Karpas-422 (cell line): ENCODE measurements around the gene RIMBP2. TPM values are rescaled to one million over a fixed set of nuclear protein-coding genes. Genes with fewer than 3 reads are reported as not detected.

Experiments
- DNase-seq: peaks from one replicate; pipeline ENCODE4 v3.0.0-alpha.2; 2015
- H2AFZ ChIP-seq: fragments of 200-600 bp; sonication (generic); 2 replicates; pipeline ENCODE4 v1.6.1; 2014; ENCODE audit warnings: antibody characterized with exemption, low read length, mixed read lengths
- H3K27ac ChIP-seq: fragments of 200-600 bp; sonication (generic); 2 replicates; pipeline ENCODE4 v1.5.1; 2014; ENCODE audit warnings: mild to moderate bottlenecking, low read length, moderate library complexity
- H3K27me3 ChIP-seq: fragments of 200-600 bp; sonication (generic); 2 replicates; pipeline ENCODE4 v1.6.1; 2014; ENCODE audit warnings: low read length, mixed read lengths
- H3K36me3 ChIP-seq: fragments of 200-600 bp; sonication (generic); 2 replicates; pipeline ENCODE4 v1.6.1; 2014; ENCODE audit warnings: low read length, mixed read lengths; ENCODE audit not compliant: insufficient read depth
- H3K4me1 ChIP-seq: fragments of 200-600 bp; sonication (generic); 2 replicates; pipeline ENCODE4 v1.6.1; 2014; ENCODE audit warnings: mild to moderate bottlenecking, low read length, mixed read lengths
- H3K4me2 ChIP-seq: fragments of 200-600 bp; sonication (generic); 2 replicates; pipeline ENCODE4 v1.6.1; 2014; ENCODE audit warnings: low read length, low read depth, mild to moderate bottlenecking; ENCODE audit not compliant: poor library complexity, severe bottlenecking
- H3K4me3 ChIP-seq: fragments of 200-600 bp; sonication (generic); 2 replicates; pipeline ENCODE4 v1.5.1; 2014; ENCODE audit warnings: mild to moderate bottlenecking, antibody characterized with exemption, low read length, mixed read lengths
- H3K79me2 ChIP-seq: fragments of 200-600 bp; sonication (generic); 2 replicates; pipeline ENCODE4 v1.6.1; 2014; ENCODE audit warnings: mild to moderate bottlenecking, low read length, mixed read lengths
- H3K9ac ChIP-seq: fragments of 200-600 bp; sonication (generic); 2 replicates; pipeline ENCODE4 v1.6.0; 2014; ENCODE audit warnings: low read length
- H3K9me2 ChIP-seq: fragments of 200-600 bp; sonication (generic), shearing (Covaris generic); replicated peaks from 2 replicates; pipeline ENCODE4 v1.6.0; 2014; ENCODE audit warnings: mild to moderate bottlenecking, low read length, moderate library complexity; ENCODE audit not compliant: insufficient read depth
- H3K9me3 ChIP-seq: fragments of 300-700, 200-600 bp; sonication (generic); 2 replicates; pipeline ENCODE4 v1.6.1; 2014; ENCODE audit warnings: low read length, mixed read lengths
- H4K20me1 ChIP-seq: fragments of 200-600 bp; sonication (generic); 2 replicates; pipeline ENCODE4 v1.6.1; 2014; ENCODE audit warnings: mild to moderate bottlenecking, antibody characterized with exemption, low read length, low read depth; ENCODE audit not compliant: insufficient read depth
- total RNA-seq: library from RNA; depleted of rRNA; stranded (reverse); fragments of >200 nt; shearing (Covaris generic); gene quantifications from 2 replicates; pipeline ENCODE4 v1.2.3, GENCODE V29; 2014; ENCODE audit warnings: low replicate concordance

The RIMBP2 gene
- total RNA-seq, 1 experiment from 2014 or later = not detected

GRCh38 chr12:130614530-130614905 is 101.6 kb downstream of the RIMBP2 start:
- Histone ChIP-seq H3K4me1 (no peaks in the 10 kb centered on the region), H3K4me3 (no peak overlapping the region), H3K9me3 (no peaks in the 10 kb centered on the region), H3K9ac (no peak overlapping the region), H4K20me1 (no peaks in the 10 kb centered on the region), H3K9me2 (no peaks in the 10 kb centered on the region), H2AFZ (no peak overlapping the region), H3K4me2 (no peak overlapping the region), H3K79me2 (no peaks in the 10 kb centered on the region), H3K27ac (no peak overlapping the region), H3K36me3 (no peaks in the 10 kb centered on the region), H3K27me3 (no peaks in the 10 kb centered on the region)
- DNase-seq = no peak

DNA sequence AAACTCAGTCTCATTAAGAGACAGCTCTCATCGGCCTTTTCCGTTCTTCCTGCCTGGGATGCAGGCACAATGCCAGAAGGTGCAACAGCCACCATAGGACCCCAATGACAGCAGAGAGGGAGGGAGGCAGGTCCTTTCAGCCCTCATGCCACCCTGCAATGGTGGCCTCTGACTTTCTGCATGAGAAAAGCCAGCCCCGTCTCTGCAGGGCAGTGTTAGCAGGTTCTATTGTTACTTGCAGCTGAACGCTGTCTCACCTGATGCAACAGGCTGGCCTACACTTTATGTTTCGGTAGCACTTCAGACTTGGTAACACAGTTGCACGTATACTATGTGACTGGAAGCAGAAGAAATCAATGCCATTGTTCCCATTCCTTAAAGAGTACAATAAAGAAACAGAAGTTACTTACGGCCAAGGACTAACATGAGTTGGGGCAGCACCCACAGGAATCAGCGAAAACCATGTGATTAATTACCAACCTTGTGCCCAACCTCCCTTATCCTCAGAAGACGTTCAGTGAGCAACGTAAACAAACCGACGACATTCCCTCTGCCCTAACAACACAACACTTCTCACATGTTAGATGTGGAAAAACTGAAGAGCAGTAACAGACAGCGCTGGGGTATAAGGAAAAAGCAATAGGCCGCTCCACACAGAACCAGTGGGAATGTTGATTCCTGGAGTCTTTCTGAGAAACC is 102.1 kb downstream of the RIMBP2 start:
- H3K4me3 ChIP-seq = no peak overlapping the region
- no peak overlapping the region for H3K9ac ChIP-seq
- no peaks in the 10 kb centered on the region for H3K79me2 ChIP-seq
- DNase-seq = no peak
- H3K9me2 ChIP-seq = no peaks in the 10 kb centered on the region
- no peaks in the 10 kb centered on the region for H4K20me1 ChIP-seq
- H2AFZ ChIP-seq = no peak overlapping the region
- no peak overlapping the region for H3K27ac ChIP-seq
- no peak overlapping the region for H3K4me2 ChIP-seq
- H3K9me3 ChIP-seq = no peaks in the 10 kb centered on the region
- H3K27me3 ChIP-seq = no peaks in the 10 kb centered on the region
- no peaks in the 10 kb centered on the region for H3K36me3 ChIP-seq
- no peaks in the 10 kb centered on the region for H3K4me1 ChIP-seq

- no peak overlapping the region for H3K27ac ChIP-seq
- no peaks in the 10 kb centered on the region for H4K20me1 ChIP-seq
- no peaks in the 10 kb centered on the region for H3K9me2 ChIP-seq
- H3K9ac ChIP-seq = no peak overlapping the region
- no peaks in the 10 kb centered on the region for H3K36me3 ChIP-seq
- H3K4me3 ChIP-seq = no peak overlapping the region
- H3K79me2 ChIP-seq = no peaks in the 10 kb centered on the region
- no peaks in the 10 kb centered on the region for H3K4me1 ChIP-seq
- H2AFZ ChIP-seq = no peak overlapping the region
- no peak overlapping the region for H3K4me2 ChIP-seq
- H3K27me3 ChIP-seq = no peaks in the 10 kb centered on the region
- no peak for DNase-seq
- no peaks in the 10 kb centered on the region for H3K9me3 ChIP-seq
Observed at GRCh38 chr12:130613131-130613530, 103.0 kb downstream of the RIMBP2 start.

DNA sequence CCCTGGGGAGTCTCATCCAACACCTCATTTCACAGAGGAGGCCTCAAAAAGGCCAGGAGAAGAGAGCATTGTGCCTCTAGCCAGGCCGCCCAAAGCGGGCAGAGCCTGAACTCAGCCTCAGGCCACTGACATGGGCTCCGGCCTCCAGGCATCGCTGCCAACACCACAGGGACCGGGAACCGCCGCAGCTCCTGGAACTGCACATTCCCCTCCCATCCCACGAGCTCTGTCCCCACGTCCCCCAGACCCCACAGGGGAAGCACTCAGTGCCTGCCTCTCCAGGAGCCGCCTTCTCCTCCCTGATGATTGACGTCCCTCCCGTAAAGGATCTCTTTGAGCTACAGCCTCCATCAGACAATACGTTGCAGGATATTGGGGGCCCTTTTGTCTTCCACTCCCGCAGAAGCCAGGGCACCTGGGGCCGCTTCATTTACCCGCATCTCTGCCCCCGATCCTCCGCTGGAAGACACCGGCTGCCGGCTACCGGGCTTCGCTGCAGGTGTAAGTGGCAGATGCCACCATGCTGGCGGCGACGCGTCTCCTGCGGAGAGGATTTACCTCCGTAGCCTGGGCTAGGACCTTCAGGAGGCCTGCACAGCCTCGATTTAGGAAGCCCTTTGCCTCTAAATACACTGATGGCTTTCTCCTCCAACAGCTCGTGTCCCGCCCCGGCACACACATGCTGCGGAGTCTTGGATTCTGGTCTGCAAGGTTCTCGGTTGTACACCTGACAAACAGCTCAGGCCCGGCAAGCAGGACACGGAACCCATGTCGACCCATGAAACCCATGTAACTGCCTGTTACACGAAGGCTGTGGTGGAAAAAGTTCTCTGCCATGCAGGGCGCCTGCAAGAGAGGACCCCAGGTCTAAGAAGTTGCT is 104.8 kb downstream of the RIMBP2 start:
- H3K79me2 ChIP-seq = no peaks in the 10 kb centered on the region
- no peaks in the 10 kb centered on the region for H3K9me2 ChIP-seq
- no peaks in the 10 kb centered on the region for H3K27me3 ChIP-seq
- H3K9me3 ChIP-seq = no peaks in the 10 kb centered on the region
- no peaks in the 10 kb centered on the region for H4K20me1 ChIP-seq
- H3K36me3 ChIP-seq = no peaks in the 10 kb centered on the region
- H3K4me1 ChIP-seq = no peaks in the 10 kb centered on the region
- H3K4me3 ChIP-seq = no peak overlapping the region
- H3K9ac ChIP-seq = no peak overlapping the region
- H3K27ac ChIP-seq = no peak overlapping the region
- no peak for DNase-seq
- H2AFZ ChIP-seq = no peak overlapping the region
- no peak overlapping the region for H3K4me2 ChIP-seq

GRCh38 chr12:130609966-130610365 is 106.1 kb downstream of the RIMBP2 start:
- H4K20me1 ChIP-seq = no peaks in the 10 kb centered on the region
- no peaks in the 10 kb centered on the region for H3K27me3 ChIP-seq
- no peaks in the 10 kb centered on the region for H3K4me1 ChIP-seq
- H3K9me2 ChIP-seq = no peaks in the 10 kb centered on the region
- H3K9me3 ChIP-seq = no peaks in the 10 kb centered on the region
- no peak overlapping the region for H3K9ac ChIP-seq
- no peak overlapping the region for H3K27ac ChIP-seq
- no peak overlapping the region for H3K4me2 ChIP-seq
- H3K4me3 ChIP-seq = no peak overlapping the region
- H3K36me3 ChIP-seq = no peaks in the 10 kb centered on the region
- no peaks in the 10 kb centered on the region for H3K79me2 ChIP-seq
- DNase-seq = no peak
- H2AFZ ChIP-seq = no peak overlapping the region

DNA sequence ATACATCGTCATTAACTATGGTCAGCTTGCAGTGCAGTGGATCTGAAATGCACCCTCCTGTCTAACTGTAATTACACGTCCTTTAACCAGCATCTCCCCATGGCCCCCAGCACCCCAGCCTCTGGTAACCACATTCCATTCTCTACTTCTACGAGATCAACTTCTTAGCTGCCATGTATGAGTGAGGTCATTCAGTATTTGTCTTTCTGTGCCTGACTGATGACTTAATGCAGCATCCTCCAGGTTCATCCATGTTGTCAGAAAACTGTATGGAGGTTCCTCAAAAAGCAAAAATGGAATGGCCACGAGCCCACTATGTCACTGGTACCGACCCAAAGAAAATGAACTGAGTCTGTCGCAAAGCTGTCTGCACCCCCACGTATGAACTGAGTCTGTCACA is 107.3 kb downstream of the RIMBP2 start:
- Histone ChIP-seq H3K27me3 (no peaks in the 10 kb centered on the region), H4K20me1 (no peaks in the 10 kb centered on the region), H3K79me2 (no peaks in the 10 kb centered on the region), H3K27ac (no peak overlapping the region), H2AFZ (no peak overlapping the region), H3K36me3 (no peaks in the 10 kb centered on the region), H3K4me1 (no peaks in the 10 kb centered on the region), H3K9me2 (no peaks in the 10 kb centered on the region), H3K9me3 (no peaks in the 10 kb centered on the region), H3K4me2 (no peak overlapping the region), H3K9ac (no peak overlapping the region), H3K4me3 (no peak overlapping the region)
- DNase-seq = no peak

- Histone ChIP-seq H3K27me3 (no peaks in the 10 kb centered on the region), H2AFZ (no peak overlapping the region), H3K9ac (no peak overlapping the region), H3K4me1 (no peaks in the 10 kb centered on the region), H3K79me2 (no peaks in the 10 kb centered on the region), H3K36me3 (no peaks in the 10 kb centered on the region), H3K9me3 (no peaks in the 10 kb centered on the region), H3K4me2 (no peak overlapping the region), H4K20me1 (no peaks in the 10 kb centered on the region), H3K4me3 (no peak overlapping the region), H3K9me2 (no peaks in the 10 kb centered on the region), H3K27ac (no peak overlapping the region)
- DNase-seq = no peak
Observed at GRCh38 chr12:130608132-130608531, 108.0 kb downstream of the RIMBP2 start.

DNA sequence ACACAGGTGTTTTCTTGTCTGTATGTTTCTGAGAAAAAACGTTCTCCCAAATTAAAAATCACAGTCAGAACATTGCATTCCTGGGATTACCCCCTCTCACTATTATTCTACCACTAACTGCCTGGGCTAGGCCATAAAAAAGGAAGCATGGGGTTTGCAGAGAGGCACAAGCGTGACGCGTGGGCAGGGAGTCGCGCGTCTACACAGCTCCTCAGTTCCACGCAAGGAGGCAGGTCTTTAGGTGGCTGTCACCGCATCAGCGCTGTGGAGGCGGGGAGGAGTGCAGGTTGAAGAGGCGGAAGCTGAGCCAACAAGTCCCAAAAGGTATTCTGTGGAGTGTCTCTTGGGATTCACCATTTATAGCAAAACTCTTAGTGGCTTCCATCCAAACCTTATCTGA is 109.9 kb downstream of the RIMBP2 start:
- Histone ChIP-seq H3K27ac (no peak overlapping the region), H3K9me2 (no peaks in the 10 kb centered on the region), H4K20me1 (no peaks in the 10 kb centered on the region), H3K4me1 (no peaks in the 10 kb centered on the region), H3K27me3 (no peaks in the 10 kb centered on the region), H3K36me3 (no peaks in the 10 kb centered on the region), H3K4me3 (no peak overlapping the region), H3K79me2 (no peaks in the 10 kb centered on the region), H3K9me3 (no peaks in the 10 kb centered on the region), H3K9ac (no peak overlapping the region), H2AFZ (no peak overlapping the region), H3K4me2 (no peak overlapping the region)
- DNase-seq = no peak
